ENCODE results near the gene COL24A1.

The COL24A1 gene

DNA sequence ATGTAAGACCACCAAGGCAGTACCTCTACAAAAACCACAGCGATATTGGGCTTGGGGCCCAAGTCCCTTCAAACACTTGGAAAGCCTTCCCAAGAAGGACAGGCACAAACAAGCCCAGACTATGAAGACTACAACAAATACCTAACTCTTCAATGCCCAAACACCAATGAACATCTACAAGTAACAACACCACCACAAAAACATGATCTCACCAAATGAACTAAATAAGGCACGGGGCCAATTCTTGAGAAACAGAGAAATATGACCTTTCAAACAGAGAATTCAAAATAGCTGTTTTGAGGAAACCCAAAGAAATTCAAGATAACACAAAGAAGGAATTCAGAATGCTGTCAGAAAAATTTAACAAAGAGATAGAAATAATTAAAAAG is 86.8 kb downstream of the COL24A1 start:
- TF ChIP-seq, protein P1, sequence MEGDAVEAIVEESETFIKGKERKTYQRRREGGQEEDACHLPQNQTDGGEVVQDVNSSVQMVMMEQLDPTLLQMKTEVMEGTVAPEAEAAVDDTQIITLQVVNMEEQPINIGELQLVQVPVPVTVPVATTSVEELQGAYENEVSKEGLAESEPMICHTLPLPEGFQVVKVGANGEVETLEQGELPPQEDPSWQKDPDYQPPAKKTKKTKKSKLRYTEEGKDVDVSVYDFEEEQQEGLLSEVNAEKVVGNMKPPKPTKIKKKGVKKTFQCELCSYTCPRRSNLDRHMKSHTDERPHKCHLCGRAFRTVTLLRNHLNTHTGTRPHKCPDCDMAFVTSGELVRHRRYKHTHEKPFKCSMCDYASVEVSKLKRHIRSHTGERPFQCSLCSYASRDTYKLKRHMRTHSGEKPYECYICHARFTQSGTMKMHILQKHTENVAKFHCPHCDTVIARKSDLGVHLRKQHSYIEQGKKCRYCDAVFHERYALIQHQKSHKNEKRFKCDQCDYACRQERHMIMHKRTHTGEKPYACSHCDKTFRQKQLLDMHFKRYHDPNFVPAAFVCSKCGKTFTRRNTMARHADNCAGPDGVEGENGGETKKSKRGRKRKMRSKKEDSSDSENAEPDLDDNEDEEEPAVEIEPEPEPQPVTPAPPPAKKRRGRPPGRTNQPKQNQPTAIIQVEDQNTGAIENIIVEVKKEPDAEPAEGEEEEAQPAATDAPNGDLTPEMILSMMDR (IDR thresholded peaks at IDR 0.05; ENCODE audit: poor library complexity, severe bottlenecking) = no peak
- Histone ChIP-seq H3K36me3 (ENCODE audit: low read depth) (no peaks in the 10 kb centered on the region), H3K27ac (ENCODE audit: poor library complexity, severe bottlenecking) (no peak overlapping the region), H3K9me3 (ENCODE audit: severe bottlenecking) (no peaks in the 10 kb centered on the region), H3K4me1 (ENCODE audit: insufficient read depth, poor library complexity, severe bottlenecking) (peaks cover 5% of the 10 kb centered on the region), H3K27me3 (ENCODE audit: insufficient read depth, poor library complexity, severe bottlenecking) (no peaks in the 10 kb centered on the region), H3K4me3 (ENCODE audit: severe bottlenecking) (no peak overlapping the region)
- DNase-seq (ENCODE audit: low spot score) (no peak), ATAC-seq (ENCODE audit: low read depth) (no peak)

DNA sequence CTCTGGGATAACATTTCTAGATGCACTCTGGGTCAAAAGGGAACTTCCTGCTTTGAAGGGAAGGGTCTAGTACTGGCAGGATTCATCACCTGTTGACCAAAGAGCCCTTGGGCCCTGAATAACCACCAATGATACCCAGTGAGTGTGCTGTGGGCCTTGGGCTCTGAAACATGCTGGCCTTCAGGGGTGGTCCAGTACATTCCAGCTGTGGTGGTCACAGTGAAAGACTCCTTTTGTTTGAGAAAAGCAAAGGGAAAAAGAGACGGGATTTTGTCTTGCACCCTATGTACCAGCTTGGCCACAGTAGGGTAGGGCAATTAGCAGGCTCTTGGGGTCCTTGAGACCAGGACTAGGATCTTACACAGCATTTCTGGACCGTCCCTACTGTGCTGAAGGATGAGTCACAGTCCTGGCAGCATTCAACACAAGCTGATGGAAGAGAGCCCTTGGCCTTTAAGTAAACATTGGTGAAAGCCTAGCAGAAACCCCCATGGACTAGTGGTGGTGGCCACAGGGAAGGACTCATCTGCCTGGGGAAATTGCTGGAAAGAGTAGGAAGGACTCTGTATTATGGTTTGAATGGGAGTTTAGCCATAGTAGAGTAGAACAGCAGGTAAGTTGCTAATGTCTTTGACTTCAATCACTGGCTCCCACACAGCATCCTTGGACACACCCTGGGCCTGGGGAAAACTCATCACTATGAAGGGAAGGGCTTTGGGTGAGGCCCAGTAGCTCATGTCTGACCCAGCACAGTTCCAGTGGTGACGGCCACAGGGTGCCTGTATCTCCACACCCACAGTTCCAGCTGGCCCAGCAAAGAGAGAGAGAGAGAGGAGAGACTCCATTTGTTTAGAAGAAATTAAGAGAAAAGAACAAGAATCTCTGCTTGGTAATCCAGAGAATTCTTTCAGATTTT is 87.5 kb downstream of the COL24A1 start:
- Histone ChIP-seq H3K4me3 (ENCODE audit: severe bottlenecking) (no peak overlapping the region), H3K27ac (ENCODE audit: poor library complexity, severe bottlenecking) (no peak overlapping the region), H3K9me3 (ENCODE audit: severe bottlenecking) (no peaks in the 10 kb centered on the region), H3K36me3 (ENCODE audit: low read depth) (no peaks in the 10 kb centered on the region), H3K4me1 (ENCODE audit: insufficient read depth, poor library complexity, severe bottlenecking) (peaks cover 5% of the 10 kb centered on the region), H3K27me3 (ENCODE audit: insufficient read depth, poor library complexity, severe bottlenecking) (no peaks in the 10 kb centered on the region)
- TF ChIP-seq, protein P1 (IDR thresholded peaks at IDR 0.05; ENCODE audit: poor library complexity, severe bottlenecking) = no peak
- no peak for DNase-seq (ENCODE audit: low spot score)
- ATAC-seq (ENCODE audit: low read depth) = no peak

DNA sequence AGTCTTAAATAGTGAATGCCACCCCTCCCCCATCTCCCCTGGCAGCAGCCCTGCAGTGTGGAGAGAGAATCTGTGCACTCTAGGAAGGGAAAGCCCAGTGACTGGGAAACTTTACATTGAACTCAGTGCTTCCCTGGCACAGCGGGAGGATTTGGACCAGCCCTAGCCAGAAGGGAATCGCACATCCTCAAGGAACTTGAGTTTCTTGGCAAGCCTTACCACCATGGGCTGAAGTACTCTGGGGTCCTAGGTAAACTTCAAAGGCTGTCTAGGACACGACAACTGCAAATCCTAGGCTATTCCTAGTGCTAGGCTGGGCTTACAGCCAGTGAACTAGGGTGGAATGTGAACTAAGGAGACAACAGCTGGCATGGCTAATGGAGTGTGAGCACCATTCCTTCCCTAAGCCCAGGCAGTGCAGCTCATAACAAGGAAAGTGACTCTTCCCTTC is 88.3 kb downstream of the COL24A1 start:
- Histone ChIP-seq H3K9me3 (ENCODE audit: severe bottlenecking) (no peaks in the 10 kb centered on the region), H3K27ac (ENCODE audit: poor library complexity, severe bottlenecking) (no peak overlapping the region), H3K36me3 (ENCODE audit: low read depth) (no peaks in the 10 kb centered on the region), H3K4me3 (ENCODE audit: severe bottlenecking) (no peak overlapping the region), H3K4me1 (ENCODE audit: insufficient read depth, poor library complexity, severe bottlenecking) (peaks cover 5% of the 10 kb centered on the region), H3K27me3 (ENCODE audit: insufficient read depth, poor library complexity, severe bottlenecking) (no peaks in the 10 kb centered on the region)
- DNase-seq (ENCODE audit: low spot score) (no peak), ATAC-seq (ENCODE audit: low read depth) (no peak)
- TF ChIP-seq, protein P1 (IDR thresholded peaks at IDR 0.05; ENCODE audit: poor library complexity, severe bottlenecking) = no peak

DNA sequence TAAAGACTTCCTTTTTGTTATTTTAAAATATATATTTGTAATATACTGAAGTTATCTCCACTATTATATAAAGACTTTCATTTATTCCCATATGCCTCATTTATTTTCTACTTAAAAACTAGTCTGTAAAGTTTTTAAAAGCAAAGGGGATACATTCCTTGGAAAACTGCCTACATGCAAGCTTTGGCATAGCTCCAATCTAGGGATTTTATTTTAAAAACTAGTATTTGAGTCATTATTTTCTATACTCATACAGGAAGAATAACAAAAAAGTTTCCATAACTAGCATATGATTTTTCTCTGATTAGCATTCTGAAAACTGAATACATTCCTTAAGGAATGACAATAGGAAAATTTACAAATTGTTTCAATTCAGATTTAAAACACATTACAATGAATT is 88.9 kb downstream of the COL24A1 start:
- DNase-seq (ENCODE audit: low spot score) (no peak), ATAC-seq (ENCODE audit: low read depth) (no peak)
- no peak overlapping the region for H3K4me3 ChIP-seq (ENCODE audit: severe bottlenecking)
- TF ChIP-seq, protein P1 (IDR thresholded peaks at IDR 0.05; ENCODE audit: poor library complexity, severe bottlenecking) = no peak
- no peaks in the 10 kb centered on the region for H3K36me3 ChIP-seq (ENCODE audit: low read depth)
- peaks cover 5% of the 10 kb centered on the region for H3K4me1 ChIP-seq (ENCODE audit: insufficient read depth, poor library complexity, severe bottlenecking)
- no peak overlapping the region for H3K27ac ChIP-seq (ENCODE audit: poor library complexity, severe bottlenecking)
- H3K9me3 ChIP-seq (ENCODE audit: severe bottlenecking) = no peaks in the 10 kb centered on the region
- no peaks in the 10 kb centered on the region for H3K27me3 ChIP-seq (ENCODE audit: insufficient read depth, poor library complexity, severe bottlenecking)

DNA sequence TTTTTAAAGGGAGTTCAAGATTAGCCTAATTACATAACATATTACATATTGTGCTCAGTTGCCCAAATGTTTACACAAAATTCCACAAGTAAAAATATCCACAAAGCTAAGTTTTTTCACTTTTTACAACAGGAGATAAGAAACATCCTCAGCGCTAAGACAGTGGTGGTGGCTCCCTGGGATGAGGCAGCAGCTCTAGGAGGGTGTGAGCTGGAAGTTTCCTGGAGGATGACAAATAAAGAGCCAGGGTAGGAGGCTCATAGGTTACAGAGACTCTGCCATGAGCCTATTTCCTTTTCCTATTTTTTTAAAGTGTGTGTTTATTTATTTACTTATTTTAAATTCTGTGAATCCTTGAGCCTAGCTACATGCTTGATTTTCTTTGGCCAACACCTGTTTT is 91.7 kb downstream of the COL24A1 start:
- Histone ChIP-seq H3K4me3 (ENCODE audit: severe bottlenecking) (no peak overlapping the region), H3K4me1 (ENCODE audit: insufficient read depth, poor library complexity, severe bottlenecking) (peaks cover 5% of the 10 kb centered on the region), H3K36me3 (ENCODE audit: low read depth) (no peaks in the 10 kb centered on the region), H3K27ac (ENCODE audit: poor library complexity, severe bottlenecking) (no peak overlapping the region), H3K27me3 (ENCODE audit: insufficient read depth, poor library complexity, severe bottlenecking) (peaks cover 5% of the 10 kb centered on the region), H3K9me3 (ENCODE audit: severe bottlenecking) (no peaks in the 10 kb centered on the region)
- ATAC-seq (ENCODE audit: low read depth) (no peak), DNase-seq (ENCODE audit: low spot score) (no peak)
- TF ChIP-seq, protein P1 (IDR thresholded peaks at IDR 0.05; ENCODE audit: poor library complexity, severe bottlenecking) = no peak
